HepG2 (cell line): ENCODE measurements around the gene FNBP1L. TPM values are rescaled to one million over a fixed set of nuclear protein-coding genes. Genes with fewer than 3 reads are reported as not detected.

ENCODE experiments used
- ADNP ChIP-seq: sonication (generic); formaldehyde crosslinking; IDR thresholded peaks from 2 replicates; pipeline ENCODE4 v1.4.0; 2020; ENCODE audit warnings: missing genetic modification reagents
- BCL6 ChIP-seq: IDR thresholded peaks from 2 replicates; pipeline ENCODE4 v1.6.1; 2016; ENCODE audit warnings: missing genetic modification reagents, missing compliant biosample characterization
- EHMT2 ChIP-seq: fragments of 200-600 bp; sonication (generic); IDR thresholded peaks from 2 replicates; pipeline ENCODE4 v1.7.0; 2017; ENCODE audit warnings: antibody characterized with exemption, low read depth, low read length, borderline replicate concordance
- IRF9 ChIP-seq: sonication (generic); formaldehyde crosslinking; IDR thresholded peaks from 2 replicates; pipeline ENCODE4 v1.8.0; 2022; ENCODE audit warnings: missing genetic modification reagents, mild to moderate bottlenecking, borderline replicate concordance
- KDM2A ChIP-seq: sonication (generic); formaldehyde crosslinking; IDR thresholded peaks from 2 replicates; pipeline ENCODE4 v1.4.0; 2020; ENCODE audit warnings: low read depth, missing genetic modification reagents, borderline replicate concordance
- PBX2 ChIP-seq: IDR thresholded peaks from 2 replicates; pipeline ENCODE4 v1.6.1; 2016; ENCODE audit warnings: control low read depth
- PCBP2 ChIP-seq: fragments of 200-400 bp; formaldehyde crosslinking; optimal IDR thresholded peaks from 2 replicates; pipeline ENCODE3; 2018; ENCODE audit warnings: low read length, low read depth; ENCODE audit not compliant: poor library complexity, severe bottlenecking
- SAP130 ChIP-seq: IDR thresholded peaks from 2 replicates; pipeline ENCODE4 v1.6.1; 2016; ENCODE audit warnings: low read depth
- SIN3A ChIP-seq: IDR thresholded peaks from 2 replicates; pipeline ENCODE4 v1.6.1; 2011; ENCODE audit warnings: low read depth, mild to moderate bottlenecking, control low read depth, low read length, borderline replicate concordance
- SMC3 ChIP-seq: IDR thresholded peaks from 2 replicates; pipeline ENCODE4 v1.6.1; 2011; ENCODE audit warnings: low read length, improper control_type of control experiment
- SNAPC5 ChIP-seq: sonication (generic); formaldehyde crosslinking; IDR thresholded peaks from 2 replicates; pipeline ENCODE4 v1.8.1; 2023; ENCODE audit warnings: mild to moderate bottlenecking, missing genetic modification reagents, borderline replicate concordance
- TCF7 ChIP-seq: sonication (generic); IDR thresholded peaks from 2 replicates; pipeline ENCODE4 v1.6.1; 2016; ENCODE audit warnings: antibody characterized with exemption, low read depth
- TRAFD1 ChIP-seq: sonication (generic); formaldehyde crosslinking; IDR thresholded peaks from 2 replicates; pipeline ENCODE4 v1.5.1; 2020; ENCODE audit warnings: missing genetic modification reagents, mild to moderate bottlenecking, borderline replicate concordance
- ZEB1 ChIP-seq: IDR thresholded peaks from 2 replicates; pipeline ENCODE4 v1.6.1; 2012; ENCODE audit warnings: mild to moderate bottlenecking, low read depth, inconsistent platforms; ENCODE audit not compliant: insufficient replicate concordance
- ZFAT ChIP-seq: sonication (generic); formaldehyde crosslinking; conservative IDR thresholded peaks from 2 replicates; pipeline ENCODE4 v1.8.1; 2023; ENCODE audit warnings: missing genetic modification reagents, inconsistent platforms
- ZFX ChIP-seq: sonication (generic); formaldehyde crosslinking; IDR thresholded peaks from 2 replicates; pipeline ENCODE4 v1.4.0; 2020; ENCODE audit warnings: mild to moderate bottlenecking, low read depth, missing genetic modification reagents, moderate library complexity
- ZNF660 ChIP-seq: sonication (generic); formaldehyde crosslinking; IDR thresholded peaks from 2 replicates; pipeline ENCODE4 v1.5.1; 2020; ENCODE audit warnings: mild to moderate bottlenecking, low read depth, missing genetic modification reagents, borderline replicate concordance
- ZSCAN25 ChIP-seq: sonication (generic); formaldehyde crosslinking; IDR thresholded peaks from 2 replicates; pipeline ENCODE4 v1.8.0; 2022; ENCODE audit warnings: mild to moderate bottlenecking, missing genetic modification reagents
- polyA plus RNA-seq, 8 experiments: library from polyadenylated mRNA; depleted of rRNA in 3 of 8; stranded (reverse) in 7 of 8; unstranded in 1 of 8; fragments of >200 nt; fragmentation: Illumina TruSeq in 4 of 8; extraction: Trizol in 4 of 8; gene quantifications; 2 replicates each; pipeline versions ENCODE4 v1.2.1 to v1.2.3, GENCODE V29; 2011 to 2016; ENCODE audit warnings: low read depth in 4 of 8, missing spikeins in 1 of 8, mixed read lengths in 1 of 8; ENCODE audit not compliant: insufficient read depth in 1 of 8
- total RNA-seq, 5 experiments: library from RNA; depleted of rRNA; stranded (reverse); fragments of >200 nt; fragmentation: Illumina TruSeq; extraction: Trizol; gene quantifications; 2 replicates each; pipeline ENCODE4 v1.2.3, GENCODE V29; 2016; ENCODE audit warnings: low read depth in 1 of 5
- TF ChIP-seq, protein P1 (sequence below): sonication (generic); formaldehyde crosslinking; IDR thresholded peaks from 2 replicates; pipeline ENCODE4 v1.4.0; 2020; ENCODE audit warnings: missing genetic modification reagents
- TF ChIP-seq, protein P2 (sequence below): sonication (generic); formaldehyde crosslinking; IDR thresholded peaks from 2 replicates; pipeline ENCODE4 v1.5.0; 2020; ENCODE audit warnings: missing genetic modification reagents
- TF ChIP-seq, protein P3 (sequence below): IDR thresholded peaks from 2 replicates; pipeline ENCODE4 v1.6.1; 2012; ENCODE audit warnings: low read length, improper control_type of control experiment

Gene FNBP1L
- total and polyA plus RNA-seq, 2 of the 13 experiments (the other 11 are each of a cell fraction or from before 2014, with no cell fraction given): 24.1 to 27.1 TPM

DNA sequence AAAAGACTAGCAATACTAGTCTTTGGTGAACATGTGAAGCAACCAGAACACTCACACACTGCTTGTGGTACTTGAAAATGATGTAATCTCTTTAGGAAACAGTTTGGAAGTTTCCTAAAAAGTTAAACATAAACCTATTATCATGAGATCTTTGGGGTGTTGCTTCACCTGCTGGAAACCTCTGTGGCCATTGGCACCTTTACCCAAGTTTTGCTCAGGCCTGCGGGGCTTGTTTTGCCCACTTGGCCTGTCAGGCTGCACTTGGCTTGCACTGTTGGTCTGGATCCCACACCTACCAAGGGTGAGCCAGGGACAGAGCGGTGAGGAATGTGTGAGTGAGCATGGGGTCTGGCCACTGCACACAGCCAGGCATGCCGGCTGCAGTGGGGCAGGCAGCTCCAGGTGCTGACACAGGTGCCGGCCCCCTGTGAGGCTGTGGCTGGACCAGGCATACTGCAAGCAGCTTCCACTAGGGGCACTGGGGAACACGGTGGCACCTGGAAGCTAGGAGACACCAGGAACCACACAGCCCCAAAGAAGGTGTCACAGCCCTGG, 14.4 kb upstream of the FNBP1L start (continued):
- TF ChIP-seq, protein P1, sequence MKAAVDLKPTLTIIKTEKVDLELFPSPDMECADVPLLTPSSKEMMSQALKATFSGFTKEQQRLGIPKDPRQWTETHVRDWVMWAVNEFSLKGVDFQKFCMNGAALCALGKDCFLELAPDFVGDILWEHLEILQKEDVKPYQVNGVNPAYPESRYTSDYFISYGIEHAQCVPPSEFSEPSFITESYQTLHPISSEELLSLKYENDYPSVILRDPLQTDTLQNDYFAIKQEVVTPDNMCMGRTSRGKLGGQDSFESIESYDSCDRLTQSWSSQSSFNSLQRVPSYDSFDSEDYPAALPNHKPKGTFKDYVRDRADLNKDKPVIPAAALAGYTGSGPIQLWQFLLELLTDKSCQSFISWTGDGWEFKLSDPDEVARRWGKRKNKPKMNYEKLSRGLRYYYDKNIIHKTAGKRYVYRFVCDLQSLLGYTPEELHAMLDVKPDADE: no peak
- TF ChIP-seq, protein P2, sequence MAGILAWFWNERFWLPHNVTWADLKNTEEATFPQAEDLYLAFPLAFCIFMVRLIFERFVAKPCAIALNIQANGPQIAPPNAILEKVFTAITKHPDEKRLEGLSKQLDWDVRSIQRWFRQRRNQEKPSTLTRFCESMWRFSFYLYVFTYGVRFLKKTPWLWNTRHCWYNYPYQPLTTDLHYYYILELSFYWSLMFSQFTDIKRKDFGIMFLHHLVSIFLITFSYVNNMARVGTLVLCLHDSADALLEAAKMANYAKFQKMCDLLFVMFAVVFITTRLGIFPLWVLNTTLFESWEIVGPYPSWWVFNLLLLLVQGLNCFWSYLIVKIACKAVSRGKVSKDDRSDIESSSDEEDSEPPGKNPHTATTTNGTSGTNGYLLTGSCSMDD (CRISPR knock-in tag): no peak
- TF ChIP-seq SMC3 (no peak), ZFX (CRISPR knock-in tag) (no peak), SNAPC5 (CRISPR knock-in tag) (no peak), KDM2A (CRISPR knock-in tag) (no peak; the same call in 1 of the 2 replicates), BCL6 (CRISPR knock-in tag) (no peak), ADNP (CRISPR knock-in tag) (no peak), ZEB1 (no peak), ZSCAN25 (CRISPR knock-in tag) (no peak), TCF7 (no peak), EHMT2 (no peak), PBX2 (CRISPR knock-in tag) (no peak), IRF9 (CRISPR knock-in tag) (peak; percentile 53; the same call in 1 of the 2 replicates), ZFAT (CRISPR knock-in tag) (no peak), TRAFD1 (CRISPR knock-in tag) (no peak), SAP130 (no peak), ZNF660 (CRISPR knock-in tag) (no peak), SIN3A (no peak), PCBP2 (no peak)
- TF ChIP-seq, protein P3, sequence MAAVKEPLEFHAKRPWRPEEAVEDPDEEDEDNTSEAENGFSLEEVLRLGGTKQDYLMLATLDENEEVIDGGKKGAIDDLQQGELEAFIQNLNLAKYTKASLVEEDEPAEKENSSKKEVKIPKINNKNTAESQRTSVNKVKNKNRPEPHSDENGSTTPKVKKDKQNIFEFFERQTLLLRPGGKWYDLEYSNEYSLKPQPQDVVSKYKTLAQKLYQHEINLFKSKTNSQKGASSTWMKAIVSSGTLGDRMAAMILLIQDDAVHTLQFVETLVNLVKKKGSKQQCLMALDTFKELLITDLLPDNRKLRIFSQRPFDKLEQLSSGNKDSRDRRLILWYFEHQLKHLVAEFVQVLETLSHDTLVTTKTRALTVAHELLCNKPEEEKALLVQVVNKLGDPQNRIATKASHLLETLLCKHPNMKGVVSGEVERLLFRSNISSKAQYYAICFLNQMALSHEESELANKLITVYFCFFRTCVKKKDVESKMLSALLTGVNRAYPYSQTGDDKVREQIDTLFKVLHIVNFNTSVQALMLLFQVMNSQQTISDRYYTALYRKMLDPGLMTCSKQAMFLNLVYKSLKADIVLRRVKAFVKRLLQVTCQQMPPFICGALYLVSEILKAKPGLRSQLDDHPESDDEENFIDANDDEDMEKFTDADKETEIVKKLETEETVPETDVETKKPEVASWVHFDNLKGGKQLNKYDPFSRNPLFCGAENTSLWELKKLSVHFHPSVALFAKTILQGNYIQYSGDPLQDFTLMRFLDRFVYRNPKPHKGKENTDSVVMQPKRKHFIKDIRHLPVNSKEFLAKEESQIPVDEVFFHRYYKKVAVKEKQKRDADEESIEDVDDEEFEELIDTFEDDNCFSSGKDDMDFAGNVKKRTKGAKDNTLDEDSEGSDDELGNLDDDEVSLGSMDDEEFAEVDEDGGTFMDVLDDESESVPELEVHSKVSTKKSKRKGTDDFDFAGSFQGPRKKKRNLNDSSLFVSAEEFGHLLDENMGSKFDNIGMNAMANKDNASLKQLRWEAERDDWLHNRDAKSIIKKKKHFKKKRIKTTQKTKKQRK: no peak
